Left ventricle myocardium inferior (tissue), 1 donor: ENCODE data around the gene MET. TPM values are rescaled to one million over a fixed set of nuclear protein-coding genes. Genes with fewer than 3 reads are reported as not detected.
"Not testable (repeated sequence)": the region's sequence is repeated elsewhere in the genome, so short reads cannot be mapped to it uniquely, and the experiment has no call there.

ENCODE experiments used
- DNase-seq: peaks from one replicate; pipeline ENCODE4 v3.0.0-alpha.2; 2020
- H3K27ac ChIP-seq: fragments of 200-600 bp; replicated peaks from 2 replicates; pipeline ENCODE4 v1.8.0; 2021
- H3K27me3 ChIP-seq: fragments of 200-600 bp; 2 replicates; pipeline ENCODE4 v1.8.0; 2021; ENCODE audit warnings: low read depth
- H3K36me3 ChIP-seq: fragments of 200-600 bp; 2 replicates; pipeline ENCODE4 v1.8.0; 2021
- H3K4me1 ChIP-seq: fragments of 200-600 bp; 2 replicates; pipeline ENCODE4 v1.8.0; 2021
- H3K4me3 ChIP-seq: fragments of 200-600 bp; 2 replicates; pipeline ENCODE4 v1.8.0; 2021; ENCODE audit warnings: mild to moderate bottlenecking, moderate library complexity
- H3K9me3 ChIP-seq: fragments of 200-600 bp; replicated peaks from 2 replicates; pipeline ENCODE4 v1.8.0; 2021
- intact Hi-C: fragments of 100-400 bp; cut with micrococcal nuclease; formaldehyde crosslinking; loops from one replicate; pipeline ENCODE4 v1.11.0; 2022
- total RNA-seq: library from RNA; stranded (reverse); fragmentation: NEBNext Ultra II Directional; extraction: Animal tissue kit (Norgen Biotek cat#: 25700); gene quantifications from one replicate; pipeline ENCODE4 v1.2.1, GENCODE V29; 2021
- TF ChIP-seq, protein P1 (sequence below): fragments of 200-600 bp; IDR thresholded peaks from 2 replicates; pipeline ENCODE4 v1.8.0; 2021; ENCODE audit warnings: antibody characterized with exemption, mild to moderate bottlenecking, borderline replicate concordance
- donor health status: DM: no; HTN: yes; CAD: no; lungs with severe emphysema.

MET gene
- total RNA-seq, 1 donor from 2014 or later = 13.1 TPM

- H3K36me3 ChIP-seq = no peaks in the 10 kb centered on the region
- peaks cover 17% of the 10 kb centered on the region for H3K4me1 ChIP-seq
- H3K27me3 ChIP-seq = no peaks in the 10 kb centered on the region
- TF ChIP-seq, protein P1, sequence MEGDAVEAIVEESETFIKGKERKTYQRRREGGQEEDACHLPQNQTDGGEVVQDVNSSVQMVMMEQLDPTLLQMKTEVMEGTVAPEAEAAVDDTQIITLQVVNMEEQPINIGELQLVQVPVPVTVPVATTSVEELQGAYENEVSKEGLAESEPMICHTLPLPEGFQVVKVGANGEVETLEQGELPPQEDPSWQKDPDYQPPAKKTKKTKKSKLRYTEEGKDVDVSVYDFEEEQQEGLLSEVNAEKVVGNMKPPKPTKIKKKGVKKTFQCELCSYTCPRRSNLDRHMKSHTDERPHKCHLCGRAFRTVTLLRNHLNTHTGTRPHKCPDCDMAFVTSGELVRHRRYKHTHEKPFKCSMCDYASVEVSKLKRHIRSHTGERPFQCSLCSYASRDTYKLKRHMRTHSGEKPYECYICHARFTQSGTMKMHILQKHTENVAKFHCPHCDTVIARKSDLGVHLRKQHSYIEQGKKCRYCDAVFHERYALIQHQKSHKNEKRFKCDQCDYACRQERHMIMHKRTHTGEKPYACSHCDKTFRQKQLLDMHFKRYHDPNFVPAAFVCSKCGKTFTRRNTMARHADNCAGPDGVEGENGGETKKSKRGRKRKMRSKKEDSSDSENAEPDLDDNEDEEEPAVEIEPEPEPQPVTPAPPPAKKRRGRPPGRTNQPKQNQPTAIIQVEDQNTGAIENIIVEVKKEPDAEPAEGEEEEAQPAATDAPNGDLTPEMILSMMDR = no peak
- H3K4me3 ChIP-seq = no peak overlapping the region
- H3K27ac ChIP-seq = no peak overlapping the region
- intact Hi-C loops = no loop called here
- no peak for DNase-seq
- no peaks in the 10 kb centered on the region for H3K9me3 ChIP-seq
Observed at GRCh38 chr7:116713500-116713899, 41.5 kb downstream of the MET start.

DNA sequence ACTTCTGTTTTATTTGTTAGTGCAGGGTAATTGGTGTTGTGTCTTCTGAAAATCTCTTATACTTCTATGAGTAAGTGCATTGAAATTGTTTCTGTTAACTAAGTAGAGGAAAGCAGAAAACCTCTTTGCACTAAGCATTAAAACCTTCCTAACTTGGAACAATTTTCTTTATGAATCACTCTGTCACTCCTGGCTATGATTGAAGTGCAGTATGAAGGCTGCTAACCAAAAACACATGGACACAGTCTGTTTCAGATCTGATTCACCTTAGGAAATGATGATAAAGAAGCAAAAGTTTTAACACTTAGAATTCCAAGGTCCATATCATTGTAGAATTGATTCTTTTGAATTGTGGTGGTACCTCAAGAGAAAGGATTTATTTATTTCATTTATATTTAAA, 41.9 kb downstream of the MET start:
- intact Hi-C loops = no loop called here
- no peaks in the 10 kb centered on the region for H3K9me3 ChIP-seq

DNA sequence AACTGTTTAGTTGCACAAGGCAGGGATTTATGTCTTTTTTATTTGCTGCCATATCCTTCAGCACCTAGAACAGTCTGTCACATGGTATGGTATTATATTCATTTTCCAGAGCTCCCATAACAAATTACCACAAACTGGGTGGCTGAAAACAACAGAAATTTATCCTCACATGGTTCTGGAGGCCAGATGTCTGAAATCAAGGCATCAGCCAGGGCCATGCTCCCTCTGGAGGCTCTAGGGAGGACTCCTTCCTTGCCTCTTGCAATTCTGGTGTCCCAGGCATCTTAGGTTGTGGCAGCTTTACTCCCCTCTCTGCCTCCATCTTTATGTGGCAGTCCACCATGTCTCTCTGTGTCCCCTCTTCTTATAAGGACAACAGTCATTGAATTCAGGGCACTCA, 43.1 kb downstream of the MET start:
- Histone ChIP-seq H3K4me3 (no peak overlapping the region), H3K27me3 (no peaks in the 10 kb centered on the region), H3K27ac (no peak overlapping the region), H3K4me1 (peaks cover 11% of the 10 kb centered on the region), H3K9me3 (no peaks in the 10 kb centered on the region), H3K36me3 (no peaks in the 10 kb centered on the region)
- intact Hi-C loops = no loop called here
- TF ChIP-seq, protein P1 = no peak
- DNase-seq = no peak

More for the DNA sequence above, 41.9 kb downstream of the MET start:
- Histone ChIP-seq H3K36me3 (no peaks in the 10 kb centered on the region), H3K4me1 (peaks cover 13% of the 10 kb centered on the region), H3K27me3 (no peaks in the 10 kb centered on the region), H3K27ac (no peak overlapping the region), H3K4me3 (no peak overlapping the region)
- TF ChIP-seq, protein P1 = no peak
- DNase-seq = no peak

GRCh38 chr7:116717137-116717536, 45.1 kb downstream of the MET start:
- Histone ChIP-seq H3K27ac (no peak overlapping the region), H3K4me1 (peaks cover 11% of the 10 kb centered on the region), H3K4me3 (no peak overlapping the region), H3K9me3 (no peaks in the 10 kb centered on the region), H3K36me3 (no peaks in the 10 kb centered on the region), H3K27me3 (no peaks in the 10 kb centered on the region)
- intact Hi-C loops = no loop called here
- TF ChIP-seq, protein P1 = no peak
- DNase-seq = no peak

- intact Hi-C loops, H3K36me3 ChIP-seq, DNase-seq, H3K4me3 ChIP-seq, H3K9me3 ChIP-seq, H3K27me3 ChIP-seq, H3K27ac ChIP-seq: not testable (repeated sequence)
- H3K4me1 ChIP-seq = peaks cover 18% of the 10 kb centered on the region
Observed at GRCh38 chr7:116723959-116724529, 52.0 kb downstream of the MET start.

- no peaks in the 10 kb centered on the region for H3K9me3 ChIP-seq
- H3K27ac ChIP-seq = no peak overlapping the region
- no peaks in the 10 kb centered on the region for H3K27me3 ChIP-seq
- intact Hi-C loops = no loop called here
- TF ChIP-seq, protein P1 = no peak
- DNase-seq = no peak
- no peak overlapping the region for H3K4me3 ChIP-seq
- peaks cover 18% of the 10 kb centered on the region for H3K4me1 ChIP-seq
- H3K36me3 ChIP-seq = no peaks in the 10 kb centered on the region
Observed at GRCh38 chr7:116724560-116725231, 52.7 kb downstream of the MET start.
